ENCODE data around the gene KIF18A.
"Not testable (repeated sequence)": the region's sequence is repeated elsewhere in the genome, so short reads cannot be mapped to it uniquely, and the experiment has no call there.

The KIF18A gene

DNA sequence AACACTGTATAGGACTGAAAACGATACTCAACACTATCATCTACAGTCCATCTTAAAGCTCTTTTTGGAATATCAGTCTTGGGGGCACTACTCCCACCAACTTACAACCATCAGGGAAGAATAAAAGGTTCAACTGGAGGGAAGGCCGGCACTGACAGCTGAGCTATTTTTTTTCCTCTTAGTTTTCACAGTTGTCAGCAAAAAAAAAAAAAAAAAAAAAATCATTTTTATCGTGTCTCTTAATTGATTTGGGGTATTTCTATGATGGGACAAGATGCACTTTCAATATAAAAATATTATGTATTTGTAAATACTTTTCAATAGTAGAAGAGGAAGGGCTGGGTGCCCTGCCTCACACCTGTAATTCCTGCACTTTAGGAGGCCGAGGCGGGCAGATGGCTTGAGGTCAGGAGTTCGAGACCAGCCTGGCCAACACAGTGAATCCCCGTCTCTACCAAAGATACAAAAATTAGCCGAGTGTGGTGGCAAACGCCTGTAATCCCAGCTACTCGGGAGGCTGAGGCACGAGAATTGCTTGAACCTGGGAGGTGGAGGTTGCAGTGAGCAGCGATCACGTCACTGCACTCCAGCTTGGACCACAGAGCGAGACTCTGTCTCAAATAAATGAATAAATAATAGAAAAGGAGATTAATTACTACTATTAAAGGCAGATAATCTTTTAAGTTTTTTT lies 1.5 kb downstream of the KIF18A start:
- no peak for DNase-seq

DNA sequence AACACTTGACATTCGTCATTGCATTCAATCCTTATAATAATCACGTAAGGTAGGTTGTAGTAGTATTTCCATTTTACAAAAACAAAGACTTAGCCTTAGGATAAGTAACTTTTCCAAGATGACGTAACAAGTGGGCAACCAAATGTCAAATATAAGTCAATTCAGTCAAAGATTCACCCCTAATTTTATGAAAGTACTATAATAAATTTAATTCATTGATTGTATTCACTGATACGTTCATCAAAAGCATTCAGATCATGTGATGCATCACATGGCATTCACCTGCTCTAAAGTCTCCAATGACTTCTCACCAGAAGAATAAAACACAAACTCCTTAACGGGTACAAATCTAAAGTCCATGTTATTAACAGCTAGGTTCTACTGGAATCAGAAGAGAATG lies 2.1 kb downstream of the KIF18A start:
- DNase-seq, result peak; percentile 28

DNA sequence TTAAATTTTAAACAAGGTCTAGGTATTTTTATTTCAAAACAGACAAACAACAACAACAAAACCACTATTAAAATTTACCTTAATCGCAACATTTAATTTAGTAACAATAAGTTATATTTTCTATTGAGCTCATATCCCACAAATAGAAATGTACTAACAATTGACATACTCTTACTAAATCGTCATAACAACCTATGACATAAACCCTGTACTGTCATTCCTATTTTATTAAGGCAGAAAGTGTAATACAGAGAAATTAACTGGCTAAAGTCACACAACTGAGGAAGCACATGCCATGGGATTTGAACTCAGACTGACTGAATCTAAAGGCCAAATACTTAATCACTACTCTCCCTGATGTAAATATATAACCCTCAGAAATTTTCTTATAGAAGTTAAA lies 3.0 kb downstream of the KIF18A start:
- no peak for DNase-seq

- no peak for DNase-seq
Observed at GRCh38 chr11:28104425-28104824, 3.5 kb downstream of the KIF18A start.

- not testable (repeated sequence) for DNase-seq
Observed at GRCh38 chr11:28102300-28102699, 5.7 kb downstream of the KIF18A start.

DNA sequence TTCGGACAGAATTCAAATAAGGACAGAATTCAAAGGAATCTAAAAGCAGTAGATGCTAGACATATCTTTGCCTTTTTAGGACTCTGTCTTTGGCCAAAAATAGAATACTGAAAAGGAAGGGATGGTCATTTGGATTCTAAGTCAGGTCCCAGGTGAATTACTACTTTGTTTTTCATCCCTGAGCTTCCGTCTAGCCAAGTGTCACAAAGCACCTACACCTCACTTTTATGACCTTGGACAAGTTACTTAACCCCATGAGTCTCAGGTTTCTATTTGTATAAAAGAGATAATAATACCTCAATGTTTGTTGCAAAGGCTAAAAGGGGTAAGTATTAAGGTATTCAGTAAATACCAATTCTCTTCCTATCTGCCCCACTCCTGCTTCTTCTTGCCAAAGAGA lies 7.3 kb downstream of the KIF18A start:
- DNase-seq, result no peak

GRCh38 chr11:28099715-28100114 lies 8.2 kb downstream of the KIF18A start:
- DNase-seq, result no peak

DNA sequence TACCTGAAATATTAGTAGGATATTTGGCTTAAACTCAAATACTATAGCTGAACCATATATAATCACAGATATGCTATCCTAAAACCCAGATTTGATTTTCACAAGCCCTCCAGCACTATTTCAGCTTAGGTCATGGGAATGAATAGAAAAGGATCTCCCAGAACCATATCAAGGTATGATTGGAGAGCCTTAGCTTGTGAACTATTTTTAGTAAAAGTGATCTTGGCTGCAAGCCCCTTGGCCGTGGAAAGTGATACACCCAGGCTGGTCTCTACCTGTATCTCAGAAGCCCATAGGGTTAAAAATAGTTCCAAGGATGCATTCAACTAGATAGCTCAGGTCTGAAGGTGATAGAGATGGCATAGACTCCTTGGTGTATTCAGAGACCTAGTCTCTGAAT lies 9.7 kb downstream of the KIF18A start:
- no peak for DNase-seq

DNA sequence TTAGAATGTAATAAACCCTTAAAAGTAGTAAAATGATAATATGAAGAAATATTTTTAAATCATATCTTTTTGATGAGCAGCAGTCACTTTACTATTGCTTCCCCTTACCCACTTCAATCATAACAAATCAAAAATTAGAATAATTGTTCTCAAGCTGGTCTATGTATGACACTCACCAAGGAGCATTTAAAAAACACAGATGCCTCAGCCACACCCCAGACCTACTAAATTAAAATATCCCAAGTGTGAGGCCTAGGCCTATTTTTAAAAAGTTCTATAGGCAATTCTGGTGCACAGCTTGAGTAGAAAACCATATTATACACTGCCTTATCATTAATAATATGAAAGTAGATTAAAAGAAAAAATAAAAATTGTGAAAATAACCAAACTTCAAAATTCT lies 15.2 kb downstream of the KIF18A start:
- no peak for DNase-seq

DNA sequence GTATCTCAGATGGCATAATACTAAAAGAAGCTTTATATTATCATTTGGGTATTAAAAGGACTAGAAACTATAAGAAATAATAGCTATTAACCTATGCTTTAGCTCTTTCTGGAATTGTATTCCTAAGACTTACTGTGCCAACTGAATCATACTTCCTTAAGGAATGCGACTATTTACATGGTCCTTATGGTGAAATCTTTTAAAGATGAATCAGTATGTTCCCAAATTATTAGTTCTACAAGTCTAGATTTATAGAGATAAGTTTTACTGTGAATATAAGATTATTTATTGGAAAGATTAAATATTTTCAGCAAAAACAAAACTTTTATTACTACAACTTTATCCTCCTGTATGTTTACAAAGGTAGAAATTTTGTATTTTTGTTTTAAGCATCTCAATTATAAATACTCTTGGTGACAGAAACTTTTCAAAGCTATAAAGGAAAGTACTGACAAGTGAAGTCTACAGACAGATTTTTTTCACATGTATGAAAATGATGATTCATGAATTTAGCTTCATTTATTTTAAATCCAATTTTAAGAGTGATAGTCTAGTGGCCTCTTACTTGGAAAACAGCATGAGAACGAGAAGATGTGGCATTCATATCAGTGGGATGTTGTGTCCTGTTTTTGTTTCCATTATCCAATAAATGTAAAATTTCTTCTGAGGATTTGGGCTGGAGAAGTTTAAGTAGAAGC lies 17.8 kb downstream of the KIF18A start:
- no peak for DNase-seq

DNA sequence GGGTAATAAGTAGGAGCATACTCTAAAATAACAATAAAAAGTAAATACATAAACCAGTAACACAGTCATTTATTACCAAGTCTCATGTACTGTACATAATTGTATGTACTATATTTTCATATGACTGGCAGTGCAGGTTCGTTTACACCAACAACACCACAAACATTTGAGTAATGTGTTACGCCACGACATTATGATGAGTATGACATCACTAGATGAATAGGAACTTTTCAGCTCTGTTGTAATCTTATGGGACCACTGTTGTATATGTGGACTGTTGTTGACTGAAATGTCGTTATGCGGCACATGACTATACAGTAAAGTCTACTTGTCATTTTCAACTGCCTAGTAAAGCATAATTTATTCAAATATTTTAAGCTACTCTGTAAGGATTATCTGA lies 18.6 kb downstream of the KIF18A start:
- DNase-seq, result no peak

- DNase-seq, result not testable (repeated sequence)
Observed at GRCh38 chr11:28087693-28088092, 20.3 kb downstream of the KIF18A start.

DNA sequence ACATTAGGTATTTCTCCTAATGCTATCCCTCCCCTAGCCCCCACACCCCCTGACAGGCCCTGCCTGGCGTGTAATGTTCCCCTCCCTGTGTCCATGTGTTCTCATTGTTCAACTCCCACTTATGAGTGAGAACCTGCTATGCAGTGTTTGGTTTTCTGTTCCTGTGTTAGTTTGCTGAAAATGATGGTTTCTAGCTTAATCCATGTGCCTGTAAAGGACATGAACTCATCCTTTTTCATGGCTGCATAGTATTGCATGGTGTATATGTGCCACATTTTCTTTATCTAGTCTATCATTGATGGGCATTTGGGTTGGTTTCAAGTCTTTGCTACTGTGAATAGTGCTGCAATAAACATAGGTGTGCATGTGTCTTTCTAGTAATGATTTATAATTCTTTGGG lies 20.8 kb downstream of the KIF18A start:
- DNase-seq, result not testable (repeated sequence)

- DNase-seq, result no peak
Observed at GRCh38 chr11:28086569-28086968, 21.4 kb downstream of the KIF18A start.

GRCh38 chr11:28083118-28083517 lies 24.8 kb downstream of the KIF18A start:
- no peak for DNase-seq

DNA sequence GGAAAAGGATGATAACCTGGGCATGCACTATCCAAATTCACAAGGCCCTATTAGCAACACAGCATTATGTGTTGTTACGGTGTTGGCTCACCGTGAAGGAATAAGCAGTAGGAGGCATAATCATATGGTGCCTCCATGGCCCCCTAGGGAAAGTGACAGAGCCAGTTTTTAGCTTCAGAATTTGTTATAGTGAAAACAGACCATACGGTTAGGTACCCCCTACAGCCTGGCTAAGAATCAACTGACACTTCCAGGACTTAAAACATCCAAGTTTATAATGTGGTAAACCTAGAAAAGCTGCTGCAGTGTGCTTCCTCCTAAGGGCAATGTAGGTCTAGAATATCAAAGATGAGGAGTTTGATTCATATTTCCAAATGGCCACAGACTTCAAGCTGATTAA lies 30.4 kb downstream of the KIF18A start:
- no peak for DNase-seq

DNA sequence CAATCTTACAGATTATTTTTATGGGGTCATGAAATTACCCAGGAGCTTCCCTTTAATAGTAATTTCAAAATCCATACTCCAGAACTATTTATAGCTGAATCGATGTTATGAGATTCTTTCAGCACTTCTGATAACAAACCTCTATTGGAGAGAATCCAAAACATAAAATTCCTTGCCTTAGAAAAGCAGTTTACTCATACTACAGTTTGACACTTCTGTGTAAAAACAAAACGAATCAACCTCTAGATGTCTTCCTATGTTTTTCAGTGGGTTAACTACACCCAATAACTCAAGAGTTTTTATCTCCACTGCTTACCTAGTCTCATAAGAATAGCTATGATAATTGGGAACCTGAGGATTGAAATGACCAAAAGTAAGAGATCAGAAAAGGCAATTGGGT lies 35.6 kb downstream of the KIF18A start:
- no peak for DNase-seq

GRCh38 chr11:28071305-28071704 lies 36.7 kb downstream of the KIF18A start:
- DNase-seq, result no peak

DNA sequence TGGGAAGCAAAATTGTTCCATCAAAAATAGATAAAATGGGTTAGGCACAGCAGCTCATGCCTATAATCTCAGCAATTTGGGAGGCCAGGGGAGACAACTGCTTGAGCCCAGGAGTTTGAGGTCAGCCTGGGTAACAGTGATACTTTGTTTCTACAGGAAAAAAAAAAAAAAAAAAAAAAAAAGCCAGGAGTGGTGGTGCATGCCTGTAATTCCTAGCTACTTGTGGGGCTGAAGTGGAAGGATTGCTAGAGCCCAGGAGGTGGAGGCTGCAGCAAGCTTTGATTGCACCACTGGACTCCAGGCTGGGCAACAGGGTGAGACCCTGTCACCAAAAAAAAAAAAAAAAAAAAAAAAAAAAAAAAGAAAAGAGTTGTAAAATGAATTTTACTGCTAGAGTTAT lies 49.6 kb downstream of the KIF18A start:
- DNase-seq, result no peak

GRCh38 chr11:28054821-28055220 lies 53.1 kb downstream of the KIF18A start:
- DNase-seq, result no peak

GRCh38 chr11:28049338-28050216 lies 58.4 kb downstream of the KIF18A start:
- no peak for DNase-seq

GRCh38 chr11:28048812-28049211 lies 59.1 kb downstream of the KIF18A start:
- DNase-seq, result no peak

GRCh38 chr11:28043930-28044709 lies 63.8 kb downstream of the KIF18A start:
- no peak for DNase-seq
